GM18517 (cell line): ENCODE results near the gene CAPN10.

Experiments
- ATAC-seq: cut with Tn5 transposase; IDR thresholded peaks from one replicate; pipeline ENCODE4 v1.9.1; 2021; ENCODE audit warnings: mild to moderate bottlenecking, moderate library complexity; ENCODE audit not compliant: unreplicated experiment

The CAPN10 gene

GRCh38 chr2:240588006-240588655, 1.6 kb downstream of the CAPN10 start:
- no peak for ATAC-seq

- ATAC-seq: no peak
These were observed 2.1 kb downstream of the CAPN10 start for GRCh38 chr2:240588669-240589068.

- ATAC-seq: no peak
These were observed 2.8 kb downstream of the CAPN10 start for GRCh38 chr2:240589375-240589774.

- no peak for ATAC-seq
These were observed 3.5 kb downstream of the CAPN10 start for GRCh38 chr2:240589850-240590525.

GRCh38 chr2:240590681-240591111, 4.2 kb downstream of the CAPN10 start:
- no peak for ATAC-seq

GRCh38 chr2:240591226-240591625, 4.7 kb downstream of the CAPN10 start:
- no peak for ATAC-seq

GRCh38 chr2:240591784-240592183, 5.2 kb downstream of the CAPN10 start:
- no peak for ATAC-seq

- ATAC-seq: no peak
These were observed 6.6 kb downstream of the CAPN10 start for GRCh38 chr2:240593026-240593702.

- no peak for ATAC-seq
These were observed 7.3 kb downstream of the CAPN10 start for GRCh38 chr2:240593703-240594451.

- no peak for ATAC-seq
These were observed 8.2 kb downstream of the CAPN10 start for GRCh38 chr2:240594511-240595380.

- no peak for ATAC-seq
These were observed 9.0 kb downstream of the CAPN10 start for GRCh38 chr2:240595381-240596079.

GRCh38 chr2:240596080-240596460, 9.5 kb downstream of the CAPN10 start:
- ATAC-seq: no peak

- no peak for ATAC-seq
These were observed 10.0 kb downstream of the CAPN10 start for GRCh38 chr2:240596491-240596931.

- no peak for ATAC-seq
These were observed 10.5 kb downstream of the CAPN10 start for GRCh38 chr2:240597054-240597418.

GRCh38 chr2:240597419-240598181, 11.1 kb downstream of the CAPN10 start:
- no peak for ATAC-seq

- ATAC-seq: no peak
These were observed 11.9 kb downstream of the CAPN10 start for GRCh38 chr2:240598311-240598911.

- ATAC-seq: no peak
These were observed 12.6 kb downstream of the CAPN10 start for GRCh38 chr2:240599141-240599583.

GRCh38 chr2:240600451-240600961, 14.0 kb downstream of the CAPN10 start:
- ATAC-seq: no peak
